NCI-H2196 treated with DMSO at 0.1 percent for 48 hours (cell line): ENCODE measurements around the gene FBXW10.
"Not testable (repeated sequence)": the region's sequence is repeated elsewhere in the genome, so short reads cannot be mapped to it uniquely, and the experiment has no call there.

Experiments
- DNase-seq: peaks from one replicate; lab custom pipeline; 2025; ENCODE audit not compliant: unreplicated experiment; lab: John Stamatoyannopoulos, UW

Gene FBXW10

GRCh38 chr17:18753829-18754409 is 10.1 kb downstream of the FBXW10 start:
- not testable (repeated sequence) for DNase-seq

GRCh38 chr17:18755969-18756368 is 12.1 kb downstream of the FBXW10 start:
- DNase-seq: not testable (repeated sequence)

- DNase-seq: not testable (repeated sequence)
Measured at GRCh38 chr17:18757368-18758044, 13.7 kb downstream of the FBXW10 start.

- not testable (repeated sequence) for DNase-seq
Measured at GRCh38 chr17:18758344-18758743, 14.5 kb downstream of the FBXW10 start.

GRCh38 chr17:18760221-18760620 is 16.4 kb downstream of the FBXW10 start:
- not testable (repeated sequence) for DNase-seq

GRCh38 chr17:18770572-18770971 is 26.7 kb downstream of the FBXW10 start:
- not testable (repeated sequence) for DNase-seq

GRCh38 chr17:18771066-18771465 is 27.2 kb downstream of the FBXW10 start:
- DNase-seq: not testable (repeated sequence)

- DNase-seq: no peak
Measured at GRCh38 chr17:18772471-18772870, 28.6 kb downstream of the FBXW10 start.

GRCh38 chr17:18780991-18781718 is 37.3 kb downstream of the FBXW10 start, which contains the start of gene TVP23B:
Gene TVP23B (plus strand): TSS chr17:18781183. CDS start chr17:18781294, 111 bp downstream.
- DNase-seq: peak; percentile 59

- DNase-seq: not testable (repeated sequence)
Measured at GRCh38 chr17:18781805-18782204, 38.0 kb downstream of the FBXW10 start.

GRCh38 chr17:18785933-18786332 is 42.1 kb downstream of the FBXW10 start:
- not testable (repeated sequence) for DNase-seq

- not testable (repeated sequence) for DNase-seq
Measured at GRCh38 chr17:18786890-18787289, 43.0 kb downstream of the FBXW10 start.

GRCh38 chr17:18791402-18791801 is 47.5 kb downstream of the FBXW10 start:
- not testable (repeated sequence) for DNase-seq

GRCh38 chr17:18794841-18795240 is 51.0 kb downstream of the FBXW10 start:
- not testable (repeated sequence) for DNase-seq

- DNase-seq: not testable (repeated sequence)
Measured at GRCh38 chr17:18796887-18797286, 53.0 kb downstream of the FBXW10 start.

- not testable (repeated sequence) for DNase-seq
Measured at GRCh38 chr17:18803458-18804245, 59.8 kb downstream of the FBXW10 start.

GRCh38 chr17:18815924-18816323 is 72.1 kb downstream of the FBXW10 start:
- not testable (repeated sequence) for DNase-seq

- not testable (repeated sequence) for DNase-seq
Measured at GRCh38 chr17:18816489-18817371, 72.9 kb downstream of the FBXW10 start.

- not testable (repeated sequence) for DNase-seq
Measured at GRCh38 chr17:18821430-18821829, 77.6 kb downstream of the FBXW10 start.

- not testable (repeated sequence) for DNase-seq
Measured at GRCh38 chr17:18827613-18828012, 83.8 kb downstream of the FBXW10 start.
